Lung (tissue), 12 donors: Measurements from ENCODE around the gene TRMT10C. TPM values are rescaled to one million over a fixed set of nuclear protein-coding genes. Genes with fewer than 3 reads are reported as not detected.
A peak's percentile ranks its signal among the peaks of the same experiment; 100 is the strongest.
"Not testable (repeated sequence)": the region's sequence is repeated elsewhere in the genome, so short reads cannot be mapped to it uniquely, and the experiment has no call there.

Experiments used
- ATAC-seq: fragments of 200-7000 bp; cut with Tn5 transposase; one replicate; pipeline ENCODE4 v1.9.1; 2020; ENCODE audit warnings: moderate number of reproducible peaks; ENCODE audit not compliant: insufficient read depth, low FRiP score
- DNase-seq, 3 donors: peaks; one replicate each; pipeline ENCODE4 v3.0.0-alpha.2; 2013 to 2017
- H3K27ac ChIP-seq, 2 donors: one replicate each; pipeline ENCODE4 v1.5.1; 2013; ENCODE audit warnings: mild to moderate bottlenecking in 2 of 2, moderate library complexity in 2 of 2, control low read depth in 1 of 2, inconsistent platforms in 1 of 2, low read depth in 1 of 2, low read length in 1 of 2
- H3K27me3 ChIP-seq, 3 donors: one replicate each; pipeline ENCODE4 v1.5.1; 2013; ENCODE audit warnings: low read length in 2 of 3; ENCODE audit not compliant: control insufficient read depth in 3 of 3, insufficient read depth in 3 of 3
- H3K36me3 ChIP-seq, 4 donors: one replicate each; pipeline ENCODE4 v1.5.1; 2013; ENCODE audit warnings: low read length in 4 of 4, mild to moderate bottlenecking in 1 of 4, moderate library complexity in 1 of 4; ENCODE audit not compliant: control insufficient read depth in 4 of 4, insufficient read depth in 4 of 4
- H3K4me1 ChIP-seq, 5 donors: one replicate each; pipeline ENCODE4 v1.5.1; 2013; ENCODE audit warnings: low read length in 5 of 5, mild to moderate bottlenecking in 2 of 5, moderate library complexity in 1 of 5; ENCODE audit not compliant: control insufficient read depth in 5 of 5, insufficient read depth in 5 of 5
- H3K4me3 ChIP-seq: one replicate; pipeline ENCODE4 v1.5.1; 2013; ENCODE audit warnings: mild to moderate bottlenecking, control low read depth, moderate library complexity
- H3K9ac ChIP-seq, 2 donors: one replicate each; pipeline ENCODE4 v1.5.1; 2013; ENCODE audit warnings: low read length in 2 of 2, control low read depth in 1 of 2; ENCODE audit not compliant: insufficient read depth in 1 of 2
- H3K9me3 ChIP-seq, 4 donors: one replicate each; pipeline ENCODE4 v1.5.1; 2013; ENCODE audit warnings: low read length in 3 of 4, mild to moderate bottlenecking in 1 of 4, moderate library complexity in 1 of 4; ENCODE audit not compliant: control insufficient read depth in 4 of 4, insufficient read depth in 3 of 4
- WGBS, 2 donors: extraction: QIAGEN DNeasy Blood & Tissue Kit; methylation state at CpG; one replicate each; pipeline ENCODE4 v1.1.7; 2013; 5-methylcytosine and 5-hydroxymethylcytosine counted together
- polyA plus RNA-seq, 2 donors: library from polyadenylated mRNA; stranded (reverse); fragments of 200-250 nt; gene quantifications; one replicate each; pipeline ENCODE4 v1.2.1, GENCODE V29; 2013
- total RNA-seq, 2 donors: library from RNA; depleted of rRNA in 1 of 2; stranded (reverse); fragments of >200 nt in 1 of 2; gene quantifications; one replicate each; pipeline ENCODE4 v1.2.1, GENCODE V29; 2014 to 2021
- TF ChIP-seq, protein P1 (sequence below): IDR thresholded peaks from 2 replicates; pipeline ENCODE4 v1.5.1; 2012; ENCODE audit warnings: mild to moderate bottlenecking; ENCODE audit errors: control extremely low read depth, extremely low read depth
- donor health status: control.
- donor health status: control.
- donor health status: Bipolar disorder and iron deficiency.
- donor health status: healthy.
- donor health status: DM: yes; HTN: yes; CAD: no.

TRMT10C gene
- total and polyA plus RNA-seq, 4 donors, result 13.9 to 17.0 (median 15.6) TPM

- no peak overlapping the region for H3K9ac ChIP-seq
- DNase-seq (peak in 2 of 3 donors; percentile 40 to 68), ATAC-seq (no peak)
- no peaks in the 10 kb centered on the region for H3K27me3 ChIP-seq
- TF ChIP-seq, protein P1, sequence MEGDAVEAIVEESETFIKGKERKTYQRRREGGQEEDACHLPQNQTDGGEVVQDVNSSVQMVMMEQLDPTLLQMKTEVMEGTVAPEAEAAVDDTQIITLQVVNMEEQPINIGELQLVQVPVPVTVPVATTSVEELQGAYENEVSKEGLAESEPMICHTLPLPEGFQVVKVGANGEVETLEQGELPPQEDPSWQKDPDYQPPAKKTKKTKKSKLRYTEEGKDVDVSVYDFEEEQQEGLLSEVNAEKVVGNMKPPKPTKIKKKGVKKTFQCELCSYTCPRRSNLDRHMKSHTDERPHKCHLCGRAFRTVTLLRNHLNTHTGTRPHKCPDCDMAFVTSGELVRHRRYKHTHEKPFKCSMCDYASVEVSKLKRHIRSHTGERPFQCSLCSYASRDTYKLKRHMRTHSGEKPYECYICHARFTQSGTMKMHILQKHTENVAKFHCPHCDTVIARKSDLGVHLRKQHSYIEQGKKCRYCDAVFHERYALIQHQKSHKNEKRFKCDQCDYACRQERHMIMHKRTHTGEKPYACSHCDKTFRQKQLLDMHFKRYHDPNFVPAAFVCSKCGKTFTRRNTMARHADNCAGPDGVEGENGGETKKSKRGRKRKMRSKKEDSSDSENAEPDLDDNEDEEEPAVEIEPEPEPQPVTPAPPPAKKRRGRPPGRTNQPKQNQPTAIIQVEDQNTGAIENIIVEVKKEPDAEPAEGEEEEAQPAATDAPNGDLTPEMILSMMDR, result no peak
- H3K27ac ChIP-seq, result no peak overlapping the region
- peaks cover 0 to 7% (median 1%) of the 10 kb centered on the region in 5 donors for H3K4me1 ChIP-seq
- H3K9me3 ChIP-seq, result no peaks in the 10 kb centered on the region
- 39 to 71% methylated on average over 1 of the region's 1 CpG for WGBS, 2 donors
- no peak overlapping the region for H3K4me3 ChIP-seq
- H3K36me3 ChIP-seq, result peaks cover 14 to 38% (median 20%) of the 10 kb centered on the region in 4 donors
Observed at GRCh38 chr3:101588616-101589015, 26.9 kb downstream of the TRMT10C start.

GRCh38 chr3:101591071-101591470 is 29.4 kb downstream of the TRMT10C start:
- Histone ChIP-seq H3K4me3 (no peak overlapping the region), H3K4me1 (peaks cover 0 to 7% (median 1%) of the 10 kb centered on the region in 5 donors), H3K9me3 (no peaks in the 10 kb centered on the region), H3K27ac (no peak overlapping the region), H3K9ac (no peak overlapping the region), H3K36me3 (peaks cover 13 to 35% (median 19%) of the 10 kb centered on the region in 4 donors), H3K27me3 (no peaks in the 10 kb centered on the region)
- DNase-seq (no peak), ATAC-seq (no peak)
- WGBS, 2 donors, result 71 to 76% methylated on average over 3 of the region's 3 CpGs
- TF ChIP-seq, protein P1, result no peak

GRCh38 chr3:101602731-101603130 is 41.1 kb downstream of the TRMT10C start:
- Histone ChIP-seq H3K27me3 (no peaks in the 10 kb centered on the region), H3K9me3 (no peaks in the 10 kb centered on the region), H3K9ac (no peak overlapping the region), H3K36me3 (peaks cover 0 to 2% (median 0%) of the 10 kb centered on the region in 4 donors), H3K4me1 (no peaks in the 10 kb centered on the region), H3K27ac (no peak overlapping the region), H3K4me3 (no peak overlapping the region)
- ATAC-seq (no peak), DNase-seq (no peak)
- WGBS, 2 donors, result 87 to 90% methylated on average over 3 of the region's 3 CpGs
- TF ChIP-seq, protein P1, result no peak

- Histone ChIP-seq H3K27me3 (no peaks in the 10 kb centered on the region), H3K4me1 (no peaks in the 10 kb centered on the region), H3K9ac (no peak overlapping the region), H3K36me3 (peaks cover 0 to 2% (median 0%) of the 10 kb centered on the region in 4 donors), H3K27ac (no peak overlapping the region), H3K9me3 (no peaks in the 10 kb centered on the region), H3K4me3 (no peak overlapping the region)
- 95 to 97% methylated on average over 1 of the region's 1 CpG for WGBS, 2 donors
- no peak for ATAC-seq
- DNase-seq, result no peak
- TF ChIP-seq, protein P1, result no peak
Observed at GRCh38 chr3:101603184-101603583, 41.5 kb downstream of the TRMT10C start.

DNA sequence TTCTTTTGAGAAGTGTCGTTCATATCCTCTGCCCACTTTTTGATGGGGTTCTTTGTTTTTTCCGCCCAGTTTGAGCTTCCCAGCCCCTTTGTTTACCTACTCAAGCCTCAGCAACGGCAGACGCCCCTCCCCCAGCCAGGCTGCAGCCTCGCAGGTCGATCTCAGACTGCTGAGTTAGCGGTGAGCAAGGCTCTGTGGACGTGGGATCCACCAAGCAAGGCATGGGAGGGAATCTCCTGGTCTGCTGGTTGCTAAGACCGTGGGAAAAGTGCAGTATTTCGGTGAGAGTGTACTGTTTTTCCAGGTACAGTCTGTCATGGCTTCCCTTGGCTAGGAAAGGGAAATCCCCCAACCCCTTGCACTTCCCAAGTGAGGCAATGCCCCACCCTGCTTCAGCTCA is 43.7 kb downstream of the TRMT10C start:
- H3K4me1 ChIP-seq, H3K4me3 ChIP-seq, H3K9me3 ChIP-seq, DNase-seq, H3K27me3 ChIP-seq, H3K9ac ChIP-seq, H3K36me3 ChIP-seq, ATAC-seq, H3K27ac ChIP-seq: not testable (repeated sequence)
- 80% methylated on average over 10 of the region's 10 CpGs for WGBS, 2 donors
